Endothelial cell (in vitro differentiated cells): ENCODE results near the gene SSBP1. TPM values are rescaled to one million over a fixed set of nuclear protein-coding genes. Genes with fewer than 3 reads are reported as not detected.

Experiments used
- DNase-seq: peaks from one replicate; pipeline ENCODE4 v3.0.0; 2021; ENCODE audit warnings: low spot score
- H3K27ac Mint-ChIP-seq: one replicate; pipeline ENCODE4 v1.8.0; 2021; ENCODE audit warnings: mixed read lengths, inconsistent platforms; ENCODE audit not compliant: unreplicated experiment
- H3K27me3 Mint-ChIP-seq: one replicate; pipeline ENCODE4 v1.8.0; 2021; ENCODE audit warnings: mild to moderate bottlenecking, moderate library complexity, mixed read lengths, inconsistent platforms; ENCODE audit not compliant: unreplicated experiment
- H3K36me3 Mint-ChIP-seq: one replicate; pipeline ENCODE4 v1.8.0; 2021; ENCODE audit warnings: mild to moderate bottlenecking, low read depth, mixed read lengths, inconsistent platforms; ENCODE audit not compliant: unreplicated experiment
- H3K4me1 Mint-ChIP-seq: one replicate; pipeline ENCODE4 v1.8.0; 2021; ENCODE audit warnings: mild to moderate bottlenecking, mixed read lengths, inconsistent platforms; ENCODE audit not compliant: unreplicated experiment
- H3K4me3 Mint-ChIP-seq: one replicate; pipeline ENCODE4 v1.8.0; 2021; ENCODE audit warnings: mild to moderate bottlenecking, mixed read lengths, inconsistent platforms; ENCODE audit not compliant: unreplicated experiment
- H3K9me3 Mint-ChIP-seq: one replicate; pipeline ENCODE4 v1.8.0; 2021; ENCODE audit warnings: mixed read lengths, inconsistent platforms; ENCODE audit not compliant: unreplicated experiment
- CTCF ChIP-seq: fragments of 200-600 bp; sonication (generic); IDR thresholded peaks from one replicate; pipeline ENCODE4 v1.5.0; 2021; ENCODE audit warnings: antibody characterized with exemption; ENCODE audit not compliant: unreplicated experiment
- total RNA-seq: library from RNA; stranded (reverse); fragmentation: NEBNext Ultra II Directional; extraction: Animal tissue kit (Norgen Biotek cat#: 25700); gene quantifications from one replicate; pipeline ENCODE4 v1.2.1, GENCODE V29; 2021; ENCODE audit not compliant: unreplicated experiment

Gene SSBP1
- total RNA-seq, 1 donor from 2014 or later, result 130 TPM

- no peak for TF ChIP-seq CTCF
- Mint-ChIP-seq H3K36me3 (no peaks in the 10 kb centered on the region), H3K4me3 (no peak overlapping the region), H3K27me3 (no peaks in the 10 kb centered on the region), H3K4me1 (peaks cover 10% of the 10 kb centered on the region), H3K27ac (no peak overlapping the region), H3K9me3 (no peaks in the 10 kb centered on the region)
- no peak for DNase-seq
These were observed 23.1 kb upstream of the SSBP1 start for GRCh38 chr7:141715018-141715417.

- no peak for TF ChIP-seq CTCF
- Mint-ChIP-seq H3K27me3 (no peaks in the 10 kb centered on the region), H3K4me3 (no peak overlapping the region), H3K9me3 (no peaks in the 10 kb centered on the region), H3K4me1 (peaks cover 8% of the 10 kb centered on the region), H3K36me3 (no peaks in the 10 kb centered on the region), H3K27ac (no peak overlapping the region)
- no peak for DNase-seq
These were observed 22.1 kb upstream of the SSBP1 start for GRCh38 chr7:141715794-141716689.

- no peak overlapping the region for H3K4me3 Mint-ChIP-seq
- H3K9me3 Mint-ChIP-seq, result no peaks in the 10 kb centered on the region
- no peak for TF ChIP-seq CTCF
- DNase-seq, result no peak
- no peak overlapping the region for H3K27ac Mint-ChIP-seq
- no peaks in the 10 kb centered on the region for H3K27me3 Mint-ChIP-seq
- no peaks in the 10 kb centered on the region for H3K4me1 Mint-ChIP-seq
- no peaks in the 10 kb centered on the region for H3K36me3 Mint-ChIP-seq
These were observed 20.7 kb upstream of the SSBP1 start for GRCh38 chr7:141717450-141717849.

- Mint-ChIP-seq H3K4me3 (no peak overlapping the region), H3K36me3 (no peaks in the 10 kb centered on the region), H3K27ac (no peak overlapping the region), H3K27me3 (no peaks in the 10 kb centered on the region), H3K4me1 (peaks cover 2% of the 10 kb centered on the region), H3K9me3 (no peaks in the 10 kb centered on the region)
- no peak for DNase-seq
- no peak for TF ChIP-seq CTCF
These were observed 15.6 kb upstream of the SSBP1 start for GRCh38 chr7:141722529-141722928.

- no peaks in the 10 kb centered on the region for H3K27me3 Mint-ChIP-seq
- H3K4me3 Mint-ChIP-seq, result no peak overlapping the region
- H3K4me1 Mint-ChIP-seq, result peaks cover 2% of the 10 kb centered on the region
- no peak for TF ChIP-seq CTCF
- DNase-seq, result no peak
- no peaks in the 10 kb centered on the region for H3K9me3 Mint-ChIP-seq
- H3K36me3 Mint-ChIP-seq, result no peaks in the 10 kb centered on the region
- no peak overlapping the region for H3K27ac Mint-ChIP-seq
These were observed 9.1 kb upstream of the SSBP1 start for GRCh38 chr7:141729020-141729419.
